Epithelial cell of prostate (primary cell): ENCODE measurements around the gene IRF6.

Source experiments
- DNase-seq: peaks from one replicate; pipeline ENCODE4 v3.0.0-alpha.2; 2011; ENCODE audit warnings: low read depth, low spot score
- H3K27ac ChIP-seq: fragments of 450-650 bp; 2 replicates; pipeline ENCODE4 v1.5.1; 2017; ENCODE audit warnings: mild to moderate bottlenecking

IRF6 gene

DNA sequence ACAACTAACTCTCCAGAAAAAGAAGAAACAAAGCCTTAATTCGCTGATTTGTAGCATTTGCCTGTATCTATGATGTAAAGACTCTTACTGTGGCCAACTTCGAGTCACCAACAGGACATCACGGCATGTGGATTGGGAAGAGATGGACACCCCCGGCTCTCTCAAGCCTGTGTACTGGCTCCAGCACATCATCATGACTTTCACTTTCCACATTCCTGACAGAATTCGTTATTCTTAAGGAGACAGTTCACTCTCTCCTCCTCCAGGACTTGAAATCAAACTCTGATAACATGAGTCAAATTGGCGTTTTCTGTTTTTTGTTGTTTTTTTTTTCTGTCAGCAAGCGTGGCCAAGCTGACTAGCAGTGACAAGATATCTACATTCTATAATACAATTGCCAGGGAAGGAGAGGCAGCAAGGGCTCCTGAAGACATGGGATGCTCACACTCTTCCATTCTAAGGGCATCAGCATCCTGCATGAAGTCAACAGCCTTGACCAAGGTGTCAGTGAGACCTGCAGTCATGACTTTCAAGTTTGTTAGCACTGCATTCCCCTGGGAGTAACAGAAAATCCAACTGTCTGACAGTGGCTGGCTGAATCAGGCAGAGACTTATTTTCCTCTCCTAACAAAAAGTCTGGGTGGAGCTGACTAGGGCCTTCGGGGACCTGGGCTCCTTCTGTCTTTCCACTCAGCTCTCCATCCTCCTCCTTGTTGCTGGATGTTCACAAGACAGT lies 63.4 kb downstream of the IRF6 start:
- no peak for DNase-seq

DNA sequence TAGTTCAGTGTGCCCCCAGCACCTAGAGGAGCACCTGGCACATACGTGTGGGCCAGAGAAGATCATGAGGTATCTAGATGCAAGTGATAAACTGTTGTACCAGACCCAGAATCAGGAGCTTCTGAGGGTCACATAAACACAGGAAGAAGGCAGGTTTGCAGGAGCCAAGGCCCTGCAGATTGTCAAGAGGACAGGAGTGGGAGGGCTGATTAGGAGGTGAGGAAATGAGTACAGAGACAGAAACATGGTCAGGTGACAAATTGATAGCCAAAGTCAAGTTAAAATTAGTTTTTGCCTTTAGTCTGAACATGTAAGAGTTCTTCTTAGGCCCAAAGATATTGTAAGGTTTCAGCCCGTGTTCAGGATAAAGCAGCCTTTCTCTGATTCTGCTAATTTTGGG lies 64.1 kb downstream of the IRF6 start:
- no peak overlapping the region for H3K27ac ChIP-seq
- DNase-seq, result no peak

More for the DNA sequence above, 63.4 kb downstream of the IRF6 start:
- no peak overlapping the region for H3K27ac ChIP-seq

- no peak for DNase-seq
- no peak overlapping the region for H3K27ac ChIP-seq
Measured at GRCh38 chr1:209741193-209741592, 64.7 kb downstream of the IRF6 start.

- H3K27ac ChIP-seq, result no peak overlapping the region
- DNase-seq, result no peak
Measured at GRCh38 chr1:209738270-209738669, 67.7 kb downstream of the IRF6 start.

GRCh38 chr1:209737118-209737505 lies 68.8 kb downstream of the IRF6 start:
- DNase-seq, result no peak
- no peak overlapping the region for H3K27ac ChIP-seq

DNA sequence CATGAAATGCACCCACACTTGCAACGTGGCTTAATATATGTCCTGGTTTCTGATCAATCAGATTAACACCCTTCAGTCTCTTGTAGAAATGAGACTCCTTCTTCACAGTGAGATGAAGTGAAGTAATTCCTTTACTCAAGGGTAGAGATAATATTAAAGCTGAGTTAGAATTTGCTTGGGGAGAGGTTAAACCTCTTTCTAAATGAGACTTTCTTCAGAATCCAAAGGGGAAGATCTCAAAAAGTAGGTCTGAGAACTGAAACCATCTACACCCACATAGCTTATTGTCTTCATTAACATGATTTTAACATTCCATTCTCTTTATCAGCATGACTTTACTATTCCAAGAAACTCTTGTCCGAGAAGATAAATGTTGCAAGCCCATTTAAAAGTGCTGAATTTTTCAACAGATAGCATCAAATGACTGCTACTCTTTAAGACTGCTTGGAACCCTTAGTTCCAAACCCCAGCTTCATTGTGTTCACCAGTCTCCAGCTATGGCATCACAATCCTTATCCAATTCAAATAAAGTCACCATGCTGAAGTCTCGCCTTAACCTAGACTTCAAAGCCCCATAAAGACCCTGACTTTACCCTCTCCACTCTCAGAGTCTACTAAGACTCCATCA lies 69.3 kb downstream of the IRF6 start:
- no peak overlapping the region for H3K27ac ChIP-seq
- DNase-seq, result no peak
